K562 (cell line): Measurements from ENCODE around the gene DHX40. TPM values are rescaled to one million over a fixed set of nuclear protein-coding genes. Genes with fewer than 3 reads are reported as not detected.

Experiments used
- CREM ChIP-seq: IDR thresholded peaks from 2 replicates; pipeline ENCODE4 v1.6.1; 2014; ENCODE audit warnings: antibody characterized with exemption, low read depth
- HMBOX1 ChIP-seq: sonication (generic); IDR thresholded peaks from 2 replicates; pipeline ENCODE4 v1.6.1; 2016
- MTA1 ChIP-seq: fragments of 450-650 bp; IDR thresholded peaks from 2 replicates; pipeline ENCODE4 v1.6.1; 2017; ENCODE audit warnings: borderline replicate concordance
- NFXL1 ChIP-seq: fragments of 450-650 bp; formaldehyde crosslinking; IDR thresholded peaks from 2 replicates; pipeline ENCODE4 v1.4.0; 2021; ENCODE audit warnings: mild to moderate bottlenecking
- PYGO2 ChIP-seq: fragments of 450-650 bp; IDR thresholded peaks from 2 replicates; pipeline ENCODE4 v1.6.1; 2016; ENCODE audit warnings: mild to moderate bottlenecking, missing genetic modification characterization, moderate library complexity, missing compliant biosample characterization
- RBBP5 ChIP-seq: fragments of 200-600 bp; sonication (generic); IDR thresholded peaks from 2 replicates; pipeline ENCODE4 v1.6.1; 2012; ENCODE audit warnings: borderline replicate concordance, mild to moderate bottlenecking, low read length, control low read depth, inconsistent platforms; ENCODE audit not compliant: insufficient read depth, poor library complexity, severe bottlenecking
- RNF219 ChIP-seq: fragments of 250-450 bp; sonication (Bioruptor Pico); IDR thresholded peaks from 2 replicates; pipeline ENCODE4 v1.5.0; 2022; ENCODE audit warnings: mild to moderate bottlenecking
- ZC3H4 ChIP-seq: sonication (generic); formaldehyde crosslinking; IDR thresholded peaks from 2 replicates; pipeline ENCODE4 v1.9.0; 2021; ENCODE audit warnings: missing genetic modification reagents, borderline replicate concordance
- ZNF197 ChIP-seq: fragments of 200-800 bp; sonication (Bioruptor generic); IDR thresholded peaks from 2 replicates; pipeline ENCODE4 v1.6.1; 2016; ENCODE audit warnings: low read depth, missing genetic modification characterization, missing compliant biosample characterization
- ZNF24 ChIP-seq: fragments of 450-650 bp; IDR thresholded peaks from 2 replicates; pipeline ENCODE4 v1.6.1; 2016
- polyA plus RNA-seq, 8 experiments: library from polyadenylated mRNA; depleted of rRNA in 4 of 8; stranded (reverse) in 5 of 8; unstranded in 3 of 8; fragments of >200 nt; fragmentation: Nextera tagmentation in 2 of 8; fragmentation: Illumina TruSeq in 1 of 8; extraction: Ambion mirVana in 2 of 8; extraction: Trizol in 1 of 8; gene quantifications; 2 replicates each; pipeline versions ENCODE4 v1.2.1 to v1.2.3, GENCODE V29; 2011 to 2014; ENCODE audit warnings: inconsistent platforms in 1 of 8, missing spikeins in 1 of 8
- total RNA-seq, 7 experiments: library from RNA; depleted of rRNA in 6 of 7; stranded (reverse); fragments of >200 nt in 6 of 7; fragmentation: Illumina TruSeq in 2 of 7; extraction: Trizol in 2 of 7; gene quantifications; 2 replicates each; pipeline versions ENCODE4 v1.2.1 to v1.2.3, GENCODE V29; 2011 to 2021; ENCODE audit warnings: low replicate concordance in 1 of 7
- TF ChIP-seq, protein P1 (sequence below): fragments of 200-800 bp; sonication (Bioruptor generic); IDR thresholded peaks from 2 replicates; pipeline ENCODE4 v1.6.1; 2016; ENCODE audit warnings: missing genetic modification characterization, missing compliant biosample characterization
- TF ChIP-seq, protein P2 (sequence below): fragments of 450-650 bp; IDR thresholded peaks from 2 replicates; pipeline ENCODE4 v1.7.0; 2016; ENCODE audit warnings: borderline replicate concordance
- TF ChIP-seq, protein P3 (sequence below): fragments of 450-650 bp; IDR thresholded peaks from 2 replicates; pipeline ENCODE4 v1.6.1; 2016
- TF ChIP-seq, protein P4 (sequence below): fragments of 450-650 bp; formaldehyde crosslinking; IDR thresholded peaks from 2 replicates; pipeline ENCODE4 v1.4.0; 2022; ENCODE audit warnings: mild to moderate bottlenecking, moderate library complexity

Gene DHX40
- total and polyA plus RNA-seq, 9 of the 15 experiments (the other 6 are each of a cell fraction or from before 2014, with no cell fraction given), result 7.2 to 38.6 (median 18.7) TPM

GRCh38 chr17:59619298-59620063 lies 54.1 kb downstream of the DHX40 start, which contains the start of gene CLTC (continued):
- TF ChIP-seq, protein P1, sequence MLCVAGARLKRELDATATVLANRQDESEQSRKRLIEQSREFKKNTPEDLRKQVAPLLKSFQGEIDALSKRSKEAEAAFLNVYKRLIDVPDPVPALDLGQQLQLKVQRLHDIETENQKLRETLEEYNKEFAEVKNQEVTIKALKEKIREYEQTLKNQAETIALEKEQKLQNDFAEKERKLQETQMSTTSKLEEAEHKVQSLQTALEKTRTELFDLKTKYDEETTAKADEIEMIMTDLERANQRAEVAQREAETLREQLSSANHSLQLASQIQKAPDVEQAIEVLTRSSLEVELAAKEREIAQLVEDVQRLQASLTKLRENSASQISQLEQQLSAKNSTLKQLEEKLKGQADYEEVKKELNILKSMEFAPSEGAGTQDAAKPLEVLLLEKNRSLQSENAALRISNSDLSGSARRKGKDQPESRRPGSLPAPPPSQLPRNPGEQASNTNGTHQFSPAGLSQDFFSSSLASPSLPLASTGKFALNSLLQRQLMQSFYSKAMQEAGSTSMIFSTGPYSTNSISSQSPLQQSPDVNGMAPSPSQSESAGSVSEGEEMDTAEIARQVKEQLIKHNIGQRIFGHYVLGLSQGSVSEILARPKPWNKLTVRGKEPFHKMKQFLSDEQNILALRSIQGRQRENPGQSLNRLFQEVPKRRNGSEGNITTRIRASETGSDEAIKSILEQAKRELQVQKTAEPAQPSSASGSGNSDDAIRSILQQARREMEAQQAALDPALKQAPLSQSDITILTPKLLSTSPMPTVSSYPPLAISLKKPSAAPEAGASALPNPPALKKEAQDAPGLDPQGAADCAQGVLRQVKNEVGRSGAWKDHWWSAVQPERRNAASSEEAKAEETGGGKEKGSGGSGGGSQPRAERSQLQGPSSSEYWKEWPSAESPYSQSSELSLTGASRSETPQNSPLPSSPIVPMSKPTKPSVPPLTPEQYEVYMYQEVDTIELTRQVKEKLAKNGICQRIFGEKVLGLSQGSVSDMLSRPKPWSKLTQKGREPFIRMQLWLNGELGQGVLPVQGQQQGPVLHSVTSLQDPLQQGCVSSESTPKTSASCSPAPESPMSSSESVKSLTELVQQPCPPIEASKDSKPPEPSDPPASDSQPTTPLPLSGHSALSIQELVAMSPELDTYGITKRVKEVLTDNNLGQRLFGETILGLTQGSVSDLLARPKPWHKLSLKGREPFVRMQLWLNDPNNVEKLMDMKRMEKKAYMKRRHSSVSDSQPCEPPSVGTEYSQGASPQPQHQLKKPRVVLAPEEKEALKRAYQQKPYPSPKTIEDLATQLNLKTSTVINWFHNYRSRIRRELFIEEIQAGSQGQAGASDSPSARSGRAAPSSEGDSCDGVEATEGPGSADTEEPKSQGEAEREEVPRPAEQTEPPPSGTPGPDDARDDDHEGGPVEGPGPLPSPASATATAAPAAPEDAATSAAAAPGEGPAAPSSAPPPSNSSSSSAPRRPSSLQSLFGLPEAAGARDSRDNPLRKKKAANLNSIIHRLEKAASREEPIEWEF (CRISPR knock-in tag), result no peak
- TF ChIP-seq ZC3H4 (peak; percentile 80; the same call in 1 of the 2 replicates), ZNF24 (peak; percentile 75), PYGO2 (tag) (no peak), RBBP5 (peak; percentile 95), MTA1 (peak; percentile 92), ZNF197 (0 out of 2 replicates have a peak, but pooled peaks have one; percentile 17), CREM (peak; percentile 91), NFXL1 (CRISPR knock-in tag) (no peak), HMBOX1 (no peak), RNF219 (no peak)
- TF ChIP-seq, protein P2, sequence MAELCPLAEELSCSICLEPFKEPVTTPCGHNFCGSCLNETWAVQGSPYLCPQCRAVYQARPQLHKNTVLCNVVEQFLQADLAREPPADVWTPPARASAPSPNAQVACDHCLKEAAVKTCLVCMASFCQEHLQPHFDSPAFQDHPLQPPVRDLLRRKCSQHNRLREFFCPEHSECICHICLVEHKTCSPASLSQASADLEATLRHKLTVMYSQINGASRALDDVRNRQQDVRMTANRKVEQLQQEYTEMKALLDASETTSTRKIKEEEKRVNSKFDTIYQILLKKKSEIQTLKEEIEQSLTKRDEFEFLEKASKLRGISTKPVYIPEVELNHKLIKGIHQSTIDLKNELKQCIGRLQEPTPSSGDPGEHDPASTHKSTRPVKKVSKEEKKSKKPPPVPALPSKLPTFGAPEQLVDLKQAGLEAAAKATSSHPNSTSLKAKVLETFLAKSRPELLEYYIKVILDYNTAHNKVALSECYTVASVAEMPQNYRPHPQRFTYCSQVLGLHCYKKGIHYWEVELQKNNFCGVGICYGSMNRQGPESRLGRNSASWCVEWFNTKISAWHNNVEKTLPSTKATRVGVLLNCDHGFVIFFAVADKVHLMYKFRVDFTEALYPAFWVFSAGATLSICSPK, result no peak
- TF ChIP-seq, protein P3, sequence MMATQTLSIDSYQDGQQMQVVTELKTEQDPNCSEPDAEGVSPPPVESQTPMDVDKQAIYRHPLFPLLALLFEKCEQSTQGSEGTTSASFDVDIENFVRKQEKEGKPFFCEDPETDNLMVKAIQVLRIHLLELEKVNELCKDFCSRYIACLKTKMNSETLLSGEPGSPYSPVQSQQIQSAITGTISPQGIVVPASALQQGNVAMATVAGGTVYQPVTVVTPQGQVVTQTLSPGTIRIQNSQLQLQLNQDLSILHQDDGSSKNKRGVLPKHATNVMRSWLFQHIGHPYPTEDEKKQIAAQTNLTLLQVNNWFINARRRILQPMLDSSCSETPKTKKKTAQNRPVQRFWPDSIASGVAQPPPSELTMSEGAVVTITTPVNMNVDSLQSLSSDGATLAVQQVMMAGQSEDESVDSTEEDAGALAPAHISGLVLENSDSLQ, result peak; percentile 48
- TF ChIP-seq, protein P4, sequence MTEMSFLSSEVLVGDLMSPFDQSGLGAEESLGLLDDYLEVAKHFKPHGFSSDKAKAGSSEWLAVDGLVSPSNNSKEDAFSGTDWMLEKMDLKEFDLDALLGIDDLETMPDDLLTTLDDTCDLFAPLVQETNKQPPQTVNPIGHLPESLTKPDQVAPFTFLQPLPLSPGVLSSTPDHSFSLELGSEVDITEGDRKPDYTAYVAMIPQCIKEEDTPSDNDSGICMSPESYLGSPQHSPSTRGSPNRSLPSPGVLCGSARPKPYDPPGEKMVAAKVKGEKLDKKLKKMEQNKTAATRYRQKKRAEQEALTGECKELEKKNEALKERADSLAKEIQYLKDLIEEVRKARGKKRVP (CRISPR knock-in tag), result no peak
